HG03066 (cell line): ENCODE results near the gene FSTL4.
"Not testable (repeated sequence)": the region's sequence is repeated elsewhere in the genome, so short reads cannot be mapped to it uniquely, and the experiment has no call there.

ENCODE experiments used
- ATAC-seq: cut with Tn5 transposase; IDR thresholded peaks from one replicate; pipeline ENCODE4 v1.9.1; 2021; ENCODE audit warnings: low read depth; ENCODE audit not compliant: unreplicated experiment

FSTL4 gene

GRCh38 chr5:133214153-133214820 is 398.1 kb downstream of the FSTL4 start:
- ATAC-seq = no peak

GRCh38 chr5:133205649-133206048 is 406.7 kb downstream of the FSTL4 start:
- ATAC-seq = no peak

- ATAC-seq = no peak
These were observed 407.1 kb downstream of the FSTL4 start for GRCh38 chr5:133205204-133205603.

GRCh38 chr5:133203317-133204305 is 408.7 kb downstream of the FSTL4 start:
- ATAC-seq = no peak

GRCh38 chr5:133202066-133202665 is 410.2 kb downstream of the FSTL4 start:
- no peak for ATAC-seq

GRCh38 chr5:133201310-133201709 is 411.0 kb downstream of the FSTL4 start:
- no peak for ATAC-seq

- ATAC-seq = no peak
These were observed 412.1 kb downstream of the FSTL4 start for GRCh38 chr5:133200256-133200655.

- ATAC-seq = no peak
These were observed 412.7 kb downstream of the FSTL4 start for GRCh38 chr5:133199417-133200178.

GRCh38 chr5:133198511-133198910 is 413.8 kb downstream of the FSTL4 start:
- ATAC-seq = no peak

- no peak for ATAC-seq
These were observed 415.8 kb downstream of the FSTL4 start for GRCh38 chr5:133196441-133197085.

GRCh38 chr5:133195250-133195649 is 417.1 kb downstream of the FSTL4 start:
- ATAC-seq = no peak

GRCh38 chr5:133193794-133194193 is 418.5 kb downstream of the FSTL4 start:
- no peak for ATAC-seq

- ATAC-seq = no peak
These were observed 419.6 kb downstream of the FSTL4 start for GRCh38 chr5:133192716-133193115.

GRCh38 chr5:133189881-133190280 is 422.5 kb downstream of the FSTL4 start:
- no peak for ATAC-seq

GRCh38 chr5:133179405-133179804 is 432.9 kb downstream of the FSTL4 start:
- no peak for ATAC-seq

- not testable (repeated sequence) for ATAC-seq
These were observed 441.5 kb downstream of the FSTL4 start for GRCh38 chr5:133170756-133171387.

- ATAC-seq = no peak
These were observed 447.6 kb downstream of the FSTL4 start for GRCh38 chr5:133164759-133165158.

- ATAC-seq = no peak
These were observed 448.5 kb downstream of the FSTL4 start for GRCh38 chr5:133163839-133164238.

GRCh38 chr5:133159543-133159942 is 452.8 kb downstream of the FSTL4 start:
- no peak for ATAC-seq
